HG02759 (cell line): ENCODE measurements around the gene PPP1R12B.
"Not testable (repeated sequence)": the region's sequence is repeated elsewhere in the genome, so short reads cannot be mapped to it uniquely, and the experiment has no call there.

Experiments used
- ATAC-seq: cut with Tn5 transposase; IDR thresholded peaks from one replicate; pipeline ENCODE4 v1.9.1; 2021; ENCODE audit warnings: mild to moderate bottlenecking, moderate library complexity; ENCODE audit not compliant: unreplicated experiment

Gene PPP1R12B

GRCh38 chr1:202439308-202439707 is 90.8 kb downstream of the PPP1R12B start:
- ATAC-seq = no peak

GRCh38 chr1:202448140-202448539 is 99.6 kb downstream of the PPP1R12B start:
- not testable (repeated sequence) for ATAC-seq

DNA sequence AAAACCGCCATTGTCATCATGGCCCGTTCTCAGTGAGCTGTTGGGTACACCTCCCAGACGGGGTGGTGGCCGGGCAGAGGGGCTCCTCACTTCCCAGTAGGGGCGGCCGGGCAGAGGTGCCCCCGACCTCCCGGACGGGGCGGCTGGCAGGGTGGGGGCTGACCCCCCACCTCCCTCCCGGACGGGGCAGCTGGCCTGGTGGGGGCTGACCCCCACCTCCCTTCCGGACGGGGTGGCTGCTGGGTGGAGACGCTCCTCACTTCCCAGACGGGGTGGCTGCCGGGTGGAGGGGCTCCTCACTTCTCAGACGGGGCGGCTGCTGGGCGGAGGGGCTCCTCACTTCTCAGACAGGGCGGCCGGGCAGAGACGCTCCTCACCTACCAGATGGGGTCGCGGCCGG is 103.1 kb downstream of the PPP1R12B start:
- ATAC-seq = not testable (repeated sequence)

DNA sequence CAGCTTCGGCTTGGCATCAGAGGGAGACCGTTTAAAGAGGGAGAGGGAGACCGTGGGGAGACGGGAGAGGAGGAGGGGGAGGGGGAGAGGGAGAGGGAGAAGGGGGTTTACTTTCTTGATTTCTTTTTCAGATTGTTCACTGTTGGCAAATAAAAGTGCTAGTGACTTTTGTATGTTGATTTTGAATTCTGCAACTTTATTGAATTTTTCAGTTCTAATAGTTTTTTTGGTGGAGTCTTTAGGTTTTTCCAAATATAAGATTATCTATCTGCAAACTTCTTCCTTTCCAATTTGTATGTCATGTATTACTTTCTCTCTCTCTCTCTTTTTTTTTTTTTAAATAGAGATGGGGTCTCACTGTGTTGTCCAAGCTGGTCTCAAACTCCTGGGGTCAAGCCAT is 104.0 kb downstream of the PPP1R12B start:
- no peak for ATAC-seq

GRCh38 chr1:202456372-202457169 is 108.1 kb downstream of the PPP1R12B start:
- not testable (repeated sequence) for ATAC-seq

DNA sequence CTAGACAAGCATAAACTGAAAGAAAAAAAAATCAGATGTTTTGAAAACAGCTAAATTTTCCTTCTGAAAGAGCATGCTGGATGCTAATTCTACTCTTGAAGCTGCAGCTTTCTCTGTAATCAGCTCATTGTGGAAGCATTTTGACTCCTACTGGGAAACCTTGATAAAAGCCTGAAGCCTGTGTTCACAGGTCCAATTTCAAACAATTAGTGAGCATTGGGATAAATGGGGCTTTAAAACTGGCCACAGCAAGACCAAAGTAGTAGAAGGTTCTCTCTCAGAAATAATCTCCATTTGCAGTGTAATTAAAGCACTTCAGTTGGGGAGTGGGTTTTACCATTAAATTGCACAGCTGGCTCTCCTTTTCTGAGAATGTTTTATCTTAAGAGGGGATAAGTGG is 110.2 kb downstream of the PPP1R12B start:
- not testable (repeated sequence) for ATAC-seq

GRCh38 chr1:202459470-202460142 is 111.1 kb downstream of the PPP1R12B start:
- ATAC-seq = not testable (repeated sequence)

- ATAC-seq = not testable (repeated sequence)
Observed at GRCh38 chr1:202460143-202460495, 111.6 kb downstream of the PPP1R12B start.

DNA sequence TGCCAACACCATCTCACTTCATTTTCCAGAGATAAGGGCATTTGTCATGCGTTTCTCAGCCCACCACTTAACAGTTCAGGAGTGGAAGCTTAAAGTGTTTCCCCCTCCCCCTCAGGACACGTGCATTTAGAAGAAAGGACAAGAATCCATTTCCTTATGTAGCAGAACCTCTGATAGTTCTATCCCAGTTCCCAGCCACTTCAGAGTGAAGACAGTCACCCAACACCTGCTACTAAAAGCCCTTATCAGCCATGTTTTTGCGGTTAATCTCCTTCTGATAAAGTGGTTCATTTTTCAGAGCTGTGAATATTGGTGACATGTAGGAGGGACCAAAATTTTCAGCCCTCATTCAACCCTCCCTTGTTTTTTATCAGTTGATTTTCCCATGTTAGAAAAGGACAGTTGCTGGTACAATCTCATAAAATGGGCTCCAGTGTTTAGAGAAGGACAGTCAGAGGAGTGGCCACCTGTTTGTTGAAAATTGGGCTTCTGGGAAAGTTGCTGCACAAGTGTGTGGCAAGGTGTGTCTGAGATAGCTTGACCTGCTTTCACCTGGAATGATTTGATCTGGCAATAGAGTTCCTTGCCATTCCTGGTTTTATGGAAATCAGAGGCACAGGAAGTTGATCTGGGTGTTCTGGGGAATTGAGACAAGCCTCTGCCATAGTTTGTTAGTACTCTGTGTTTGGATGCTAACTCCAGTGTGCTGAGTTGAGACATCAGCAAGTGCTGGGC is 114.0 kb downstream of the PPP1R12B start:
- no peak for ATAC-seq

DNA sequence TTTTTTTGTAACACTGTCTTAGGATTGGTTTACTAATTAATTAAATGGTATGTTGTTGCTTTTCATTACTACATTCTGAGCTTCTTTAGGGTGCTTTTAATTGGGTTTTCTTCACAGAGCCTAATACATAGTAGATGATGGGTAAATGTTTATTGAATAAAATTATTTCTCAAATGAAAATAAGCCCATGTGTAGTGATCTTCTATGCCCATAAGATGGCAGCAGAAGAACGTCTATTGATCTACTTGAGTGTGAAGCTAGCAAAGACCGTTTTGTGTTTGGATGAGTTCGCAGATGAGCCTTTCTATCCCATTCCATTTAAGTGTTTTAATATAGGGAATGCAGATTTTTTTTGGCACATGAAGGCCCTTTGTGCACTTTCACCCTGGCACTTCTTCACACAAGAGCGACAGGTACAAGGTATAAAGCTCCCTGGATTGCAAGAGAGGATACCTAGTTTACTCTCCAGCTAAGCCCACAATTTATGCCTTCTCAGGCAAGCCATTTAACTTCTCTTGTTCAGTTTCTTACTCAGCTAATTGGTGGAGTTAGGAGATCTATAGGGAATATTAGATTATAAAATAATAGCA is 115.7 kb downstream of the PPP1R12B start:
- not testable (repeated sequence) for ATAC-seq

DNA sequence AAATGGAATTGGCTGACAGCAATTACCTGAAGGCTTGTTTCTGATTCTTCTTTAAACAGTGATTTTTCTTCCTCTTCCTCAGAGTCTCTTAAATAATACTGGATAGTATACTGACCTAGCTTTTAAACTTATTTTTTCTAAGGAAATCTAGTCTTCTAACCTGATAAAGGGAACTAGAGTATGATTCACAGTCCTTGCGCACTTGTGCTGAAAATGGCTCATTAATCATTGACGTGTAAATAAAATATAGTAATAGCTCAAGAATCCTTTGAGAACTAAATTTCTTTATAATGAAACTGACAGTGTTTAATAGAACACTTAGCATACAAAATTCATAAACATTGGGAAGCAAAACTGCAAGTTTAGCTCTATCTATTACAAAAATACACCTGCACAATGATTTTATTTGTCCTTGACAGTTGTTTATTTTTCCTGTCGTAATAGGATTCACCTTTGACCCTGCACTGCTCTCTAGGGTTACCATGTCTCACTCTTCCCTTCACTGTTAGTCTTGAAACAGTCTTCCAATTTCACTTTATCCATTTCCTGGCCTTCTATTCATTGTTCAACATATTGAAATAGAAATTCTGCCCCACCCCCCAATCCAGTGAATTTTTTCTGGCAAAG is 117.3 kb downstream of the PPP1R12B start:
- ATAC-seq = not testable (repeated sequence)

DNA sequence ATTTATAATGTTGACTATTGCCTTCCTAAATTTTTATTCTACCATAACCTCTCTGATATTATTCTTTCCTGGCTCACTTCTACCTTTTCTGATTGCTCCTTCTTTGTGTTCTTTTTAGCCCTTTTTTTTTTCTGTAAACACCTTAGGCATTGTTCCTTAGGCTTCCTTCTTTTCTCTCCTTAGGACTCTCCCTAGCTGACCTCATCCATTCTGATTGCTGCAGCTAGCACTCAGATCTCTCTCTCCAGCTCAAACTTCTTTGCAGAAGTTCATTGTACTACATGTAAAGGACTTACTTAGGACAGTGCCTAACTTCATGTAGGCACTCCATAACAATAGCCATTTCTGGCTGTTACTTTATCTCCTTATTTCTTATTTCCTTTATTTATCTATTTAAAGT is 117.8 kb downstream of the PPP1R12B start:
- ATAC-seq = not testable (repeated sequence)

GRCh38 chr1:202467381-202467780 is 118.9 kb downstream of the PPP1R12B start:
- ATAC-seq = not testable (repeated sequence)

DNA sequence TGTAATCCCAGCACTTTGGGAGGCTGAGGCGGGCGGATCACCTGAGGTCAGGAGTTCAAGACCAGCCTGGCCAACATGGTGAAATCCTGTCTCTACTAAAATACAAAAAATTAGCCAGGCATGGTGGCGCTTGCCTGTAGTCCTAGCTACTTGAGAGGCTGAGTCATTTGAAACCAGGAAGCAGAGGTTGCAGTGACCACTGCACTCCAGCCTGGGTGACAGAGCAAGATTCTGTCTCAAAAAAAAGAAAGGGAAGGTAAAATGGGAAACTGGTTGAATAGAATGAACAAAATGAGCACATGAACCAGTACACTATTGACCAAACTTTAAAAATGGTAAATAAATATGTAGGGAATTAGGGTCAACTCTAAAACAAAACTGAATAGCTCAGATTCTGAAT is 120.2 kb downstream of the PPP1R12B start:
- peak; percentile 61 for ATAC-seq

DNA sequence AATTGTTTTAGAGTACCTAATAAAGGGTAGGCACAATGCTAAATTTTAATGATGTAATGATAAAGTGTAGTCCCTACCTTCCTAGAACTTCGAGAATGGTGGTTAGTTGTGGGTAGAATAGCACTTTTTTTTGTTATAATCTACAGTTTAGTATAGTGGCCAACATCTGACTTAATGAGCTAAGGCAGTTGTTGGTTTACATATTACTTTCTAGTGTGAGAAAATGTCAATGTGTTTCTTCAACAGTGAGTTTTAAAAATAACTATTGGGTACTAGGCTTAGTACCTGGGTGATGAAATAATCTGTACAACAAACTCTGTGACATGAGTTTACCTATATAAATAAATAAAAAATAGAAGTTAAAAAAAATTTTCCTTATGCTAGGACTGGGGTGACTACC is 120.6 kb downstream of the PPP1R12B start:
- ATAC-seq = not testable (repeated sequence)

DNA sequence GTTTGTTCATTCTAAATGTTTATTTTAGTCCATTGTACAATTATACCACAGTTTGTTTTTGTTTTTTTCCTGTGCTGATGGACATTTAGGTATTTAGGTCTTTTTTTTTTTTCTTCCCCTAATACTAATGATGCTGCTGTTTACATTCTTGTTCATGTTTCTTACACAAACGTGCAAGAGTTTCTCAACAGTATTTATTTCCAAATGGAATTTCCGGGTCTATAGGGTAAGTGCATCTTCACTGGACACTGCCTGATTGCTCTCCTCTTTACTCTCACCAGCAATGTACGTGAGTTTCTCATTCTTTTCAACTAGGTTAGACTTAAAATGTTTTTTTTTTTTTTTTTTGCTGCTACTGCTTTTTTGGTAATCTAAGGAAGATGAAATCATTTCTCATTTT is 122.7 kb downstream of the PPP1R12B start:
- no peak for ATAC-seq

DNA sequence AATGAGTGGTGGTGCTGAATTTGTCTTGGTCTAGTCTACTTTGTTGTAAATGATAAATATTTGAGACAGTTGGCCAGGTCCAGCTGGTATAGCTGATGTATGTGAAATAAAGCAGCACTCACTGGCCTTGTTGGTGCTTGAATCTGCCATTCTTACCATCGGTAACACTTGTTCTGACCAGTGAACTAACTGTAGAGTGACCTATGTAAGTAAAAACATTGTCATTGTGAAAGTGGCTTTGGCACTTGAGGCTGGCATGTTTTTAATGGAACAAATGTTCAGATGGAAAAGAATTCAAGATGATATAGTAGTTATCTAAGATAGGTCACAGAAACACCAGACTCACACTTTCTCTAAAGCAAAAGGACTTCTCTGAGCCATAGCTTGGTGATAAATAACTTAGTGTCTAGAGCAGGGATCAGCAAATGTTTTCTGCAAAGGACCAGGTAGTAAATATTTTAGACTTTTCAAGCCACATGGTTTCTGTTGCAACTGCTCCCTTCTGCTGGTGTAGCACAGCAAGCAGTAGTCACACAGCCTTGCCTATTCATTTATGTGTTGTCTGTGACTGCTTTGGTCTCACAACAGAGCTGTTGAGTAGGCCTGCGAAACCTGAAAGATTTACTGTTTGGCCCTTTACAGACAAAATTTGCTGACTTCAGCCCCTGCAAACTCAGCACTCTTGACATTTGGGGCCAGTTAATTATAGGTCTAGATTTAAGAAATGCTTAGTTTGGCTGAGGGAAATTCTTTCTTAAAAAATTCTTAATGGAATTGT is 124.0 kb downstream of the PPP1R12B start:
- not testable (repeated sequence) for ATAC-seq

GRCh38 chr1:202473266-202474045 is 125.0 kb downstream of the PPP1R12B start:
- not testable (repeated sequence) for ATAC-seq

DNA sequence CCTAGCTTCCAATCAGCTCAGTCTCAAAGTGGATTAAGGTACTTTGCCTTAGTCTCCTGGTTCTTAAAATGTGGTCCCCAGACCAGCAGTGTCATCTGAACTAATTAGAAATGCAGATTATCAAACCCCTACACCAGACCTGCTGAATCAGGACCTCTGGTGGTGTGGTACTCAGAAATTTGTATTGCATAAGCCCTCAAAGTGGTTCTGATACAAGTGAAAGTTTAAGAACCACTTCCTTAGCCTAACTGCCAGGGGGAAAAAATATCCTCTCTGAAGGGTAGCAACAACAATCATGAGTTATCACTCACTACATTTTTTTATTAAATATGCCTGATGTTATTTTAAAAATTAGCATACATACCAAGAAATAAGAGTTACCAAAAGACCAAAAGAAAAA is 131.2 kb downstream of the PPP1R12B start:
- not testable (repeated sequence) for ATAC-seq
